Stimulated activated effector memory CD8-positive, alpha-beta T cell treated with anti-CD3 and anti-CD28 coated beads, Interleukin-12 subunit alpha, Interleukin-12 subunit beta, amount 100 ng/mL, for 72 hours (primary cell): Measurements from ENCODE around the gene LYPD4.
"Not testable (repeated sequence)": the region's sequence is repeated elsewhere in the genome, so short reads cannot be mapped to it uniquely, and the experiment has no call there.

ENCODE experiments used
- ATAC-seq: fragments of 150-1000 bp; cut with Tn5 transposase; 2 replicates; pipeline ENCODE4 v1.10.0; 2021
- DNase-seq, 2 donors: peaks; one replicate each; pipeline ENCODE4 v3.0.0; 2021 to 2022; ENCODE audit warnings: low spot score in 2 of 2
- H3K27ac Mint-ChIP-seq: one replicate; pipeline ENCODE4 v1.8.0; 2022; ENCODE audit warnings: mild to moderate bottlenecking, mixed read lengths
- H3K36me3 Mint-ChIP-seq: one replicate; pipeline ENCODE4 v1.8.0; 2022; ENCODE audit warnings: mild to moderate bottlenecking, mixed read lengths
- H3K4me1 Mint-ChIP-seq: one replicate; pipeline ENCODE4 v1.8.0; 2022; ENCODE audit warnings: mixed read lengths
- H3K4me3 Mint-ChIP-seq: one replicate; pipeline ENCODE4 v1.8.0; 2022; ENCODE audit warnings: mild to moderate bottlenecking, mixed read lengths
- H3K9me3 Mint-ChIP-seq: one replicate; pipeline ENCODE4 v1.8.0; 2022; ENCODE audit warnings: mixed read lengths

The LYPD4 gene

GRCh38 chr19:41804336-41804735 is 40.1 kb downstream of the LYPD4 start:
- no peak overlapping the region for H3K27ac Mint-ChIP-seq
- ATAC-seq: no peak

DNA sequence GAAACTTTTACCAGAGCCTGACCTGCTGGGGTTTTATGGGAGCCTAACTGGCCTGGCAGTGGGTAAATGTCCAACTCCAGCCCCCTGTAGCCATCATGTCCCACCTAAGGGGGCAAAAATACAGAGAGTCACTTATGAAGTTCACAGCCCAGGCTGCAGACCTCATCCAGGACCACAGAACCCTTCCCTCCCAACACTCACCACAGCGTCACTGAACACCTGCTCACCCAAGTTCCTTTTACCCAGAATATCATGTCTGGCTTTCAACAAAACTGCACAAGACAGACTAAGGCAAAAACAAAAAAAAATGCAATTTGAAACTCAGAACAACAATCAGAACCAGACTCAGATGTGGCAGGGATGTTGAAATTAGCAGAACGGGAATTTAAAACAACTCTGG is 41.7 kb downstream of the LYPD4 start:
- Mint-ChIP-seq H3K36me3 (no peaks in the 10 kb centered on the region), H3K4me3 (no peak overlapping the region), H3K4me1 (peaks cover 6% of the 10 kb centered on the region), H3K27ac (no peak overlapping the region), H3K9me3 (no peaks in the 10 kb centered on the region)
- ATAC-seq (no peak), DNase-seq (no peak)

More at GRCh38 chr19:41804336-41804735, 40.1 kb downstream of the LYPD4 start:
- Mint-ChIP-seq H3K9me3 (no peaks in the 10 kb centered on the region), H3K4me3 (no peak overlapping the region), H3K4me1 (peaks cover 6% of the 10 kb centered on the region), H3K36me3 (no peaks in the 10 kb centered on the region)
- no peak for DNase-seq

DNA sequence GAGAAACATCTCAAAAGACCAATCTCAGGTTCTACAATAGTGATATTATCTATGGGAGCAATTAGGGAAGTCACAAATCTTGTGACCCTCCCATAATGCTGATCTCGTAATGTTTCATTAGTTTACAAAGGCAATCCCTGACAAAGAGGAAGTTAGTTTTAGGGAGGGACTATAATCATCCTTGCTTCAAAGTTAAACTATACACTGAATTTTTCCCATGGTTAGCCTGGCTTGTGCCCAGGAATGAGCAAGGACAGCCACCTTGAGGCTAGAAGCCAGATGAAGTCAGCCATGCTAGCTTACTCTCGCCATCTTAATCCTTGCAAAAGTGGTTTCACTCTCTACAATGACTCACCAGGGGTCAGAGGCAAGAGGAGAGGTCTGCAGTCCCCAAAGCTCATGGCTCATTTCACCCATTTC is 42.7 kb downstream of the LYPD4 start:
- Mint-ChIP-seq H3K9me3 (no peaks in the 10 kb centered on the region), H3K36me3 (no peaks in the 10 kb centered on the region), H3K27ac (no peak overlapping the region), H3K4me3 (no peak overlapping the region), H3K4me1 (peaks cover 6% of the 10 kb centered on the region)
- ATAC-seq (peak; percentile 47), DNase-seq (no peak)

DNA sequence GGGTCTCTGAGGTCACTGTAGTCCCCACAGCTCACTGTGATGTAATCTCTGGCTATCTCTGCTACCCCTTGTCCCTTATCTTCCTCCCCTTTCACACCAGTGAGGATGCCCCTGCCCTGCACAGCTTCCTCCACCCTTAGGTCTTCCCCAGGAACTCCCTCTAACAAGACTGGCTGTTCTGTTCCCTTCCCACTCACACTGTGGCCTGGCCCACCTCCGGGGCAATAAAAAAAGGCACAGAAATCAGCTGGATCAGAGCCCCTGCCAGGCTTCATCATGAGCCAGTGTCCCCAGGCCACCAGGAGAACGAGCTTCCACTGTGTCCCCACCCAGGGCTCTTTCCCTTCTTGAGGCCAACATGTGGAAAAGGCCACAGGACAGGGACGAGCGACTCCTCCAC is 43.5 kb downstream of the LYPD4 start:
- Mint-ChIP-seq H3K4me3 (no peak overlapping the region), H3K4me1 (peaks cover 6% of the 10 kb centered on the region), H3K9me3 (no peaks in the 10 kb centered on the region), H3K27ac (no peak overlapping the region), H3K36me3 (no peaks in the 10 kb centered on the region)
- no peak for ATAC-seq
- no peak for DNase-seq

DNA sequence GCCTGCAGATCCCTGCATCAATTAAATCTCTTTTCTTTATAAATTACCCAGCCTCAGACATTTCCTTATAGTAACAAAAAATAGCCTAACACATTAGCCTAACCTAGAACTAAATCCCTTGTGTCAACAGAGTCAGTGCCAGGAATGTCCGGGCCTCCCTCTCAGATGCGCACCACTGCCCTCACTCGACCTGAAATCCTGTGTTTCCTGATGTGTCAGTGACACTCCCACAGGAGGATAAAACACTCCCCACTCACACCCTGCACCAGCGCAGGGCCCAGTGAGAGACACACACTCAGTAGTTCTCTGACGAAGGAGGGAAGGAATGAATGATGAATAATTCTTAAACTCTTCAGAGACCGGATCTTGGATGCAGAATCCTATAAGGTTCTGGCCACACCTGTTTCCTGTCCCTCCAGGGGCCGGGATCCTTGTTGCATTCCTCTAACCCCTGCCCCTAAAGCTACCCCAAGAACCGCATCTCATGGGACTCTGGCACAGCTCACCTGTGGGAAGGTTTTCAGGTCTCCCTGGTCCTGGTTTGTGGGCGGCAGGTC is 45.0 kb downstream of the LYPD4 start:
- Mint-ChIP-seq H3K9me3 (no peaks in the 10 kb centered on the region), H3K27ac (peak overlapping the region; percentile 72), H3K4me1 (peaks cover 14% of the 10 kb centered on the region), H3K36me3 (no peaks in the 10 kb centered on the region), H3K4me3 (no peak overlapping the region)
- no peak for DNase-seq
- no peak for ATAC-seq

DNA sequence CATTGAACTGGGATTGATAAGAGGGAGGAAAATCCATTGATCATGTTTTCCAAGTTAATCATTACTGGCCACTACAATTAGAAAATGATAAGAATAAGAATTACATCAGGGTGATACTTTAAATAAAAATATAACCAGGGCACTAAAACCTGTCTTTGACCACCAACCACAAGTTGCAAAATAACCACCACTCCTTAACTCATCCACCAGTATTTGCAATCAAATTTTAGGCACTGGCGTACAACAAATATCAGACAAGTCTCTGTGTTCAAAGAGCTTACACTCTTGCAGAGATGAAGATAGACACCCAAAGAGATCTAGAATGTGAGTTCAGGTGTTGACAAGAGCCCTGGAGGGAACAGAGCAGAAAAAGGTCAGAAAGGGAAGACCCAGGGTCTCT is 47.6 kb downstream of the LYPD4 start:
- ATAC-seq (no peak), DNase-seq (no peak)
- H3K4me3 Mint-ChIP-seq: no peak overlapping the region
- no peaks in the 10 kb centered on the region for H3K36me3 Mint-ChIP-seq
- no peaks in the 10 kb centered on the region for H3K9me3 Mint-ChIP-seq
- H3K27ac Mint-ChIP-seq: no peak overlapping the region
- H3K4me1 Mint-ChIP-seq: peaks cover 8% of the 10 kb centered on the region

GRCh38 chr19:41796362-41796761 is 48.1 kb downstream of the LYPD4 start, which contains the start of gene CEACAM3:
Gene CEACAM3, plus strand, starts transcription at chr19:41796587. Its CDS starts 91 bp downstream, at chr19:41796678.
- no peak for ATAC-seq
- Mint-ChIP-seq H3K36me3 (no peaks in the 10 kb centered on the region), H3K4me1 (peaks cover 8% of the 10 kb centered on the region), H3K4me3 (no peak within 1 kb of the TSS), H3K9me3 (no peaks in the 10 kb centered on the region), H3K27ac (no peak within 1 kb of the TSS)
- no peak for DNase-seq

GRCh38 chr19:41795031-41795461 is 49.4 kb downstream of the LYPD4 start:
- H3K4me1 Mint-ChIP-seq: peaks cover 8% of the 10 kb centered on the region
- ATAC-seq: peak; percentile 85
- H3K9me3 Mint-ChIP-seq: no peaks in the 10 kb centered on the region
- no peak overlapping the region for H3K27ac Mint-ChIP-seq
- no peaks in the 10 kb centered on the region for H3K36me3 Mint-ChIP-seq
- DNase-seq: peak; percentile 44 to 78
- H3K4me3 Mint-ChIP-seq: no peak overlapping the region

GRCh38 chr19:41793414-41793727 is 51.1 kb downstream of the LYPD4 start:
- H3K4me3 Mint-ChIP-seq: no peak overlapping the region
- DNase-seq (no peak), ATAC-seq (no peak)
- H3K27ac Mint-ChIP-seq: no peak overlapping the region
- no peaks in the 10 kb centered on the region for H3K9me3 Mint-ChIP-seq
- peaks cover 6% of the 10 kb centered on the region for H3K36me3 Mint-ChIP-seq
- H3K4me1 Mint-ChIP-seq: peaks cover 8% of the 10 kb centered on the region

DNA sequence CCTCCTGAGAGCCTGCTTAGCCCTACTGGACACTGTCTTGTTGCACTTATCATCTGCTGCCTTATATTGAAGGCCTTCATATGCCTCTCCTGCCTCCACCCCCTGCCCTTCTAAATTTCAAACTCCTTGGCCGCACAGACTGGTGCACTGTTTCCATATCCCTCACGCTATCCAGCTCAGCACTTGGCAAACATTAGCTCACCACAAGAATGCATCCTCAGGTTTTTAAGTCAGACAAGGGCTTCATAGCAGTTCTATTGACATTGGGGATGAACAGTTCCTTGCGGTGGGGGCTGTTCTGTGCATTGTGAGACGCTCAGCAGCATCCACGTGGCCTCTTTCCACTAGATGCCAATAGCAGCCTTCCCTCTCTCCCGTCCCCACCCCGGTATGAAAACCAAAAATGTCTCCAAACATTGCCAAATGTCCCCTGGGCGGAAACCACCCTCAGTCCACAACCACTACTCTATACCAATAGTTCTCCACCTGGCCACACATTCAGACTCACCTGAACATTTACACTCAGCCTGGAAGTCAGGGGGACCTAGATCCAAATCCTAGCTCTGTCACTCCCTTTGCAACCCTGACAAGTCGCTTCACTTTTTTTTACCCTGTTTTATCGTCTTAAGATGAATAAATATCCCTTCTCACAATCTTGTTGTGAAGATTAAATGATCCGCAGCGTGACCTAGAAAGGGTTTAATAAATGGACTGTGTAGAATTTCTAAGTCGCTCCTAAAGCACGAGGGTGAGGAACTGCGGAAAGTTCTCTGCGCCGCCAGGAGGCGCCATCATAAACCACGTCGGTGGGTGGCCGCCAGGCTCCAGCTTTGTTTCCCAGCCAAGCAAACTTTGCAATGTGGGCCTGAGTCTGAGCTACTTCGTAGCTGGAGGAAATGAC is 51.7 kb downstream of the LYPD4 start:
- DNase-seq (peak; percentile 28 to 59), ATAC-seq (peak; percentile 49)
- peaks cover 6% of the 10 kb centered on the region for H3K36me3 Mint-ChIP-seq
- no peak overlapping the region for H3K27ac Mint-ChIP-seq
- no peak overlapping the region for H3K4me3 Mint-ChIP-seq
- H3K9me3 Mint-ChIP-seq: no peaks in the 10 kb centered on the region
- peaks cover 8% of the 10 kb centered on the region for H3K4me1 Mint-ChIP-seq

DNA sequence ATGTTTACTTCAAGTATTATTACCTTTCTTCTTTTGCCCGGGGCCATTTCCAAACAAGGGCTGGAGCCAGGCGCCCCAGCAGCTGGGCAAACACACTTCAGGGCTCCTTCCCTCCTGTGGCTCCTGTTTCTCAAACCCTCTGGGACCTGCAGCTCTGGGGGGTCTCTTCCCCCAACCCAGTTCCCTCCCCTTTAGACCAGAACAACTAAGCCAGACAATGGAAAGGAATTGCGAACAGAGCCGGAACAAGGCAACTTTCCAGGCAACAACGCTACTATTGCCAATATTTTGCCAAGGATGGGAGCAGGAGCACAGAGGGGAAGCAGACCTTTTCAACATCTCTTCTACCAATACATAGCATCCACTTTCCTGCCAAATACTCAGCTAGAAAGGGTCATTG is 55.4 kb downstream of the LYPD4 start:
- not testable (repeated sequence) for H3K27ac Mint-ChIP-seq, H3K36me3 Mint-ChIP-seq, DNase-seq, H3K4me3 Mint-ChIP-seq, H3K9me3 Mint-ChIP-seq, ATAC-seq
- peaks cover 18% of the 10 kb centered on the region for H3K4me1 Mint-ChIP-seq

DNA sequence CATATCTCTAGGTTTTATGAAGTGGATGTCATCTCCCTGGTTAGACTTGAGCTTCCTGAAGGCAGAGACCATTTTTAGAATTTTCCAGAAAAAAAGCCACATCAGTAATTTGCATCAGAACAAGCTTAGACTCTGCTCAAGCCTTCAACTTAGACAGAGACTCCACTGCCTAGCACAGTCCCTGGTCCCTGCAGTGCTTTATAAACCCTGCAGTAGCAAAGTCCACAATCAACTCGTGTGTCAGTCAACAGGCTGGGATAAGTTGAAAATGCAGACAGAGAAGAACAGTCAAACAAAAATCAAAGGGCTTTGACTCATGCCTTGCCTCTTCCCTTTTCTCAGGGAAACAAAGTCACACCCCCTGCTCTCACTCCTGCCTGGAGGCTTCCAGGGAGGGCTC is 56.0 kb downstream of the LYPD4 start:
- not testable (repeated sequence) for H3K36me3 Mint-ChIP-seq, DNase-seq, H3K27ac Mint-ChIP-seq, H3K4me3 Mint-ChIP-seq, ATAC-seq, H3K9me3 Mint-ChIP-seq
- H3K4me1 Mint-ChIP-seq: peaks cover 18% of the 10 kb centered on the region
